ENCODE measurements around the gene AIFM1.
A peak's percentile ranks its signal among the peaks of the same experiment; 100 is the strongest.

The AIFM1 gene

DNA sequence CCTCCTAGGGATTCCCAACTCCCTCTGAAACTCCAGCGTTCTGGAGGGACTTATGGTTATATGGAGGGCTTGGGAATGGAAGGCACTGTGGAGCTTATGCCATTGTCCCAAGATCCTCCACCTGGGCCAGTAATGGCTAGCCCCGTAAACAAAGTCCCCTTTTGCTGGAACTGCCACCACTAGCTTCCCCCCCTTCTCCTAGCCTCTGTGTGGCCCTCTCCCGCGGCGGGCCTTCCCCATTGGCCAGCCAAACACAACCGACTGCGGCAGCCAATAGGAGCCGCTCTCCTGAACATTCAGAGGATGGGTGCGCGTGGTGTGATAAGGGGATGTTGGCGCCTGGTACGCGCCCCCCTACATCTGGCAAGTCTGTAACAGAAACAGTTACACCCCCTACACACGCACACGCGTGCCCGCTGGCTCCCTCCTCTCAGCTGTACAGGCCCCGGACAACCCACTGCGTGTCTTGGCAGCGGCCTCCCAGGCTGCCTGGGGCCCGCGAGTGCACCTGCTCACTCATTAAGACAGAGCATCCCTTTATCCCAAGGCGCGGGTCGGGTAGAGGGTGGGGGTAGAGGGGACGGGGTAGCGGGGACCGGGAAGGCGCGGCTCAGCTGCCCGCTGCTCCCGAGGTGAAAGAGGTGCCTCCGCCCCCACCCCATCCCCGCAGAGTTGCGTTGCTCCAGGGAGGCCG is 5.3 kb upstream of the AIFM1 start:
- DNase-seq, result peak; percentile 31 to 39

- DNase-seq, result no peak
Observed at GRCh38 chrX:130167040-130167439, 1.4 kb upstream of the AIFM1 start.

DNA sequence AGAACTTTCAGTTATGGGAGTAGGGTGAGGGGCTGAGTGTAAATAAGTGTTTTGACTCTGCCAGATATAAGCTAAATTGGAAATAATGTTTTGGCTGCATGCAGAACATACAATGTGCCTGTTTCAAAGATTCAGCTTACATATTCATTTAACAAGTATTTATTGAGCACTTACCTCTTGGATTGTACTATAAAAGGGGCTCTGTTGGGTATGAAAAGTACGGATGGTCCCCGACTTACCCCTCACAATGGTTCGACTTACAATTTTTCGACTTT is 799 bp upstream of the AIFM1 start:
- no peak for DNase-seq

DNA sequence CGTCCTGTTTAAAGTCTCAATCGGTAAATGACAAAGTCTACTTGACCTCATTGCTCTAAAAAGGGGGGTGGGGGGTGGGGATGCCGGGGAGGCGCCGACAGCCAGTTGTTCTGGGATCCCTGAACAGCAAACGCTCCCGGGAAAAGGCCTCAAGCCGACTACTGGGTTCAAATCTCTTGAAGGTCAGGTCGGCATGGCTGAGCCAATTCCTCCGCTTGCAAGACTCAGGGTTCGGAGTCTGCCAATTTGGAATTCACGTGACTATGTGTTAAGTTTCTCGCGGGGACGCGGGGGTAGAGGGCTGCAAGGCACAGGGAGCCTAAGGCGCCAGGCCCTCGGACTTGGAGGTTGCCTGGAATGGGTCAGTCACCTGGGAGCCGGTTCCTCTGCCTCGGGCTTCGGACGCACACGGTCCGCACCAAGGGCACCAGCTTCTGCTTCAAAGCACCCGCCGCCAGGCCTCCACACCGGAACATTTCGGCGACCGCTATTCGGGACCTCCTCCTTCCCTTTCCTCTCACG is 399 bp downstream of the AIFM1 start:
- DNase-seq, result no peak

- no peak for DNase-seq
Observed at GRCh38 chrX:130163398-130163797, 2.2 kb downstream of the AIFM1 start.

DNA sequence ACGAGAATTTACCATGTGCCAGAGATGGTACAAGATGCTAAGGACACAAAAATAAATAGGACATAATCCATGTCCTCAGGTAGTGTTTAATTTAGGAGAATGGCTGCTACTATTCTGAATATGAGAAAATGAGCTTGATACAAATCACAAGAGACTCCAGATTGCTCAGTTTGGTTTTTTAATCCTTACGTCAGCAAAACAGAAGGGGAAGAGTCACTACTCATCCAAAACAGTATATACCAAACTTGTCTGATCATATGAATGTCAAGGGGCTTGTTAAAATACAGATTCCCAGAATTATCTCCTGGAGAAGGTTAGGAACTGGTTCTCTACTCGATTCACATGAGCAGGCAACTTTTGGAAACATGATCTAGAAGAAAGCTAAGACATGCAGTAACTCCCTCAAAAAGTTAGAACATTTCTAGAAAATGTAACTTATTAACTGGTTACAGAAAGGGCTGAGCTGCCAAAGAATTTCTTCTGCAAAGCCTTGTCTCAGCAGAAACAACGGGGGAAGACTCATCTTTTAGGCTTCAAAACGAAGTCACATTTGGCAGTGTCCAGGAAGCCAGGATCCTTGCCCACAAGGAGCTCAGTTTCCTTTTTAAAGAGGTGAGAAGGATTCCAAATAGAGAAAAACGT is 3.4 kb downstream of the AIFM1 start:
- DNase-seq, result no peak

GRCh38 chrX:130159776-130160175 is 5.9 kb downstream of the AIFM1 start:
- no peak for DNase-seq

- no peak for DNase-seq
Observed at GRCh38 chrX:130158311-130158710, 7.3 kb downstream of the AIFM1 start.

GRCh38 chrX:130155564-130155963 is 10.1 kb downstream of the AIFM1 start:
- DNase-seq, result no peak

DNA sequence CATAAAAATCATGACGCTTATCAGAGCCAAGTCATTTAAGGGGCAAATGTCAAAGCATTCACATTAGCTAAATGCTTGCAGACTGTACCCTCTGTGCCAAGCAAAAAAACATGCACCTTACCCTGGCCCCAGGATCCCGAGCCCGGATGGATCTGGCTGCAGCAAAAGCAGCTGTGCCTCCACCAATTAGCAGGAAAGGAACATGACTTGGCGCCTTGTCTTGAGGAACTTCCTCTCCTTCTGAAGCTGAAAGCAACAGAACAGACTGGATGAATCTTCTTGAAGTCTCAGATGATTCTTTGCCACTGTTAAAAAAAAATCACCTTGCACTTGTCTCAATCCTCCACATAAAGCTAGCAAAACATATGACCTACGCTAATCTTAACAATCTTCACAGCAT is 18.0 kb downstream of the AIFM1 start:
- DNase-seq, result no peak

DNA sequence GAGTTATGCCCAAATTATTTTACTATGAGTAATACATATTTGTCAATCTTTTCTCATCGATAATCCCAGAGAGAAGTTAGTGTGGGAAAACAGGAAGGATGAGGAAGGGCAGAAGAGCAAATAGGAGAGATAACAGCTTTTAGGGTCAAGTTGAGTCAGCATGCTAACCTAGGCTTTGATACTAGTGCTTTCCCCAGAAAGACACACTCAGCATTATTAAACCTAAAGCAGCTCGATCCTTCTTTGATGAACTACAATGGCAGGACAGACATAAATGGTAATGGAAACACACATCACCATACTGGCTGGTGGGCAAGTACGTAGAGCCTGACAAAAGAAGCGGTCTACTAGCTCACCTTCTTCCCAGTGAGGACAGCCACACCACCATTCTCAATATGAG is 20.5 kb downstream of the AIFM1 start:
- DNase-seq, result no peak

GRCh38 chrX:130144509-130144908 is 21.1 kb downstream of the AIFM1 start:
- DNase-seq, result no peak

GRCh38 chrX:130139474-130140201 is 26.0 kb downstream of the AIFM1 start:
- DNase-seq, result no peak

DNA sequence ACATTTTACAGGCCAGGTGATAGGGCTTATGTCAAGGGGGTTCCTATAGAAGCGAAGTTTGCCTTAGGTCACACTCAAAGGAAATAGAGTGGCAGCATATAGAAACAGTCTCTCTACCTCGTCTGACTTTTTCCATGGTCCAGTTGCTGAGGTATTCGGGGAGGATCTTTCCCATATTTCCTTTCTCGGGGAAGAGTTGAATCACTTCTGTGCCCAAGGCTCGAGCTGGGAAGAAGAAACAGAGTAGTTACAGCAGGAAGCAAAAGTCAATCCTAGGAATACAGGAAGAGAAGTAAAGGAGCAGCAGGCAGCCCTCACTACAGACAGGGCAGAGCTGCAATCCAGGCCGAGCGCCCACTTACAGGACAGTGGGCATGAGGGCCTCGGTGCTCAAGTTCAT is 28.7 kb downstream of the AIFM1 start:
- no peak for DNase-seq

- DNase-seq, result no peak
Observed at GRCh38 chrX:130136496-130136895, 29.1 kb downstream of the AIFM1 start.

DNA sequence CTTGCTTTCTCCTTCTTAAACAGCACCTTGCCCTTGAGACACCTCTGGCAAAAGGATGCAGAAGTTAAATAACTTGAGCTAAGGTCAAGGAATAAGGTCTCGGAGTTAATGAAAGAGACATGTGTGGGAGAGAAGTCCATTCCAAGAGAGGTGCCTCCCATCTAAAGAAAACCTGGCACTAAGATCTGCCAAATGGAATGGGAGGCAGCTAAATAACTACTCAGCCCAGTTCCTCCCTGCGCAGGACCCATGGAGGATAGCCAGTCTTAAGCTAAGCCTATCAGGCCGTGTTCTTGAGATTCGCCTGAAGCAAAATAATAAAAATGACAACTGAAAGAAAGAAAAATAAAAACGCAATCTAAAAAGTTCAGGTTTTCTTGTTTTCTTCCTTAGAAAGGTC is 34.7 kb downstream of the AIFM1 start:
- no peak for DNase-seq

- DNase-seq, result no peak
Observed at GRCh38 chrX:130125091-130125874, 40.4 kb downstream of the AIFM1 start.

DNA sequence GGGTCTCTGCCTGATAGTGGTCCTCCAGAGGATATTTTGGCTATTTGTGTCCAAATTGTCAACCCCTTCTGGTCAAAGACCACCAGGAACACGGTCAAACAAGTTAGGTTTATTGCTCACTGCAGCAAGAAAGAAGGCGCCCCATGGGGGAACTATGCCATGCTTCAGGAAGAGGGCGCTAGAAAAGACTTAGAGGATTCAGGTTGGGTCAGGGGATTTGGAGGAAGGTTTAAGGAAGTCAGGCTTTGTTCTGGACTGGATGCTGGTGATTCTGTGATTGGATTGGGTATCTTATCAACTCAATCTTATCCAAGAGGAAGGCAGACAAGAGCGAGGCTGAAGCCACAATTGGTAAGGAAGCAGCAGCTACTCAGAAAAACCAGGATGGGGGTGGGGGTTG is 41.1 kb downstream of the AIFM1 start:
- no peak for DNase-seq

GRCh38 chrX:130121505-130121800 is 44.2 kb downstream of the AIFM1 start:
- no peak for DNase-seq

- peak; percentile 54 to 65 for DNase-seq
Observed at GRCh38 chrX:130120746-130121504, 44.7 kb downstream of the AIFM1 start.

DNA sequence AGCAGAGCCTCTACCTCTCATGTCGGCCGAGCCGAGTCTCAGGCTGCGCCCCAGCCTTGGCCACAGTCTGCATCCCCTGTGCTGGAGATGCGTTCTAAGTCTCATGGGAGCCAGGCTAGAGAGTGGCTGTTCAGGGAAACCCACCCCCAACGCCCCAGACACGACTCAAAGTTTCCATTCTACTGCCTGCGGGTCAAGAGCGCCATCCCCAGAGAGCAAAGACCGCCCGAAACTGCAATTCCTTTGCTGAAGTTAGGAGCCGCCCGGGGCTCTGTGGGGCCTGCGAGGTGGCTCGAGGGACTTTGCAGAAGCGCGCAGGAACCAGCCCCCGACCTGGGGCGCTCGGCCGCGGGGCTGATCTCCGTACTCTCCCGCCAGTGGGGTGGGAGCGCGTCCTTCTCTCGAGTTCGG is 45.3 kb downstream of the AIFM1 start:
- no peak for DNase-seq

DNA sequence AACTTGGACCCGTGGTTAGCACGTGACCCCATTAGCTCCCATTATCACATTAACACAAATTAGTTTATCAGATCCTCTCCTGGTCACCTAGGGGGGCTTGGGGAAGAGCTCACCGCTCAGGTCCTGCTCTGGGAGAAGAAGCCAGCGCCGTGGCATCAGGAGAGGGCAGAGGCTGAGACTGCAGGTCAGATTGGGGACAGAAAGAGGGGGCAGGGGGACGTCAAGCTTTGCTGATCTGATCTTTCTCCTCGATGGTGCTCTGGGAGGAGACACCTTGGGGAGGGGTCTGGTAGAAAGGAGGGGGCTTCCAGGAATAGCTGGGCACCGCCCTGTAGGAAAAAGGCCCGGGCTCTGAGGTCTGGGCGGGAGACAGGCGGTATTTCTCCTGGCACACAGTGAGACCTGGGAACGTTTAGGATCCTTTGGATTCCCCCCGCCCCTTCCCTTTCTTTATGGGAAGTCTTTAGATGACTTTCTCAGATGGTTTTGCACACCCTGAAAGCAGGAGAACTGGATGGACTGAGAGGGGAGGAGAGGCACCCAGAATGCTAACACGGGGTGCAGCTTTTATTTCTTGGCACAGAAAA is 46.2 kb downstream of the AIFM1 start:
- no peak for DNase-seq

All from inflammatory macrophage treated with lipopolysaccharide for 1 hour (primary cell).